OCI-LY3 (cell line): ENCODE measurements around the gene HEG1.

Experiments used
- CTCF ChIP-seq: fragments of 200-600, 300-600 bp; sonication (generic); IDR thresholded peaks from 2 replicates; pipeline ENCODE4 v1.5.1; 2014; ENCODE audit warnings: antibody characterized with exemption, low read length, low read depth
- EZH2phosphoT487 ChIP-seq: fragments of 200-600 bp; shearing (Covaris generic); IDR thresholded peaks from 2 replicates; pipeline ENCODE4 v1.6.1; 2018; ENCODE audit warnings: antibody characterized with exemption, mixed run types, low read depth

GRCh38 chr3:125050488-125051090 lies 5.2 kb downstream of the HEG1 start:
- no peak for TF ChIP-seq CTCF
- TF ChIP-seq EZH2phosphoT487 = no peak
